K562 (cell line): Measurements from ENCODE around the gene GPR107. TPM values are rescaled to one million over a fixed set of nuclear protein-coding genes. Genes with fewer than 3 reads are reported as not detected.

Source experiments
- CREM ChIP-seq: IDR thresholded peaks from 2 replicates; pipeline ENCODE4 v1.6.1; 2014; ENCODE audit warnings: antibody characterized with exemption, low read depth
- DPF2 ChIP-seq: fragments of 450-650 bp; IDR thresholded peaks from 2 replicates; pipeline ENCODE4 v1.6.1; 2016
- ERF ChIP-seq: fragments of 450-650 bp; formaldehyde crosslinking; IDR thresholded peaks from 2 replicates; pipeline ENCODE4 v1.4.0; 2020; ENCODE audit warnings: mild to moderate bottlenecking, mixed read lengths
- GABPB2 ChIP-seq: fragments of 250-450 bp; sonication (Bioruptor Pico); conservative IDR thresholded peaks from 2 replicates; pipeline ENCODE4 v1.5.1; 2021; ENCODE audit warnings: mild to moderate bottlenecking
- GATAD2A ChIP-seq: fragments of 450-650 bp; IDR thresholded peaks from 2 replicates; pipeline ENCODE4 v1.6.1; 2017
- HDGF ChIP-seq: fragments of 450-650 bp; IDR thresholded peaks from 2 replicates; pipeline ENCODE4 v1.6.1; 2016
- JUN ChIP-seq, 2 experiments: sonication (generic) in 1 of 2; formaldehyde crosslinking in 1 of 2; IDR thresholded peaks; 2 replicates each; pipeline versions ENCODE4 v1.6.1 to v1.8.0; 2012 to 2022; ENCODE audit warnings: borderline replicate concordance in 2 of 2, mild to moderate bottlenecking in 2 of 2, improper control_type of control experiment in 1 of 2, low read depth in 1 of 2, low read length in 1 of 2, missing genetic modification reagents in 1 of 2
- MAFF ChIP-seq: IDR thresholded peaks from 2 replicates; pipeline ENCODE4 v1.6.1; 2012; ENCODE audit warnings: low read length, improper control_type of control experiment
- MAZ ChIP-seq, 2 experiments: fragments of 450-650 bp in 1 of 2; sonication (generic) in 1 of 2; formaldehyde crosslinking; IDR thresholded peaks in 1 of 2; conservative IDR thresholded peaks in 1 of 2; 2 replicates each; pipeline versions ENCODE4 v1.4.0 to v1.5.0; 2020; ENCODE audit warnings: mild to moderate bottlenecking in 1 of 2, missing genetic modification reagents in 1 of 2
- SIN3A ChIP-seq, 2 experiments: fragments of 150-350 bp in 1 of 2; IDR thresholded peaks; 2 replicates each; pipeline ENCODE4 v1.6.1; 2011 to 2016; ENCODE audit warnings: borderline replicate concordance in 2 of 2, low read depth in 2 of 2, low read length in 2 of 2, mild to moderate bottlenecking in 2 of 2, moderate library complexity in 2 of 2; ENCODE audit not compliant: control insufficient read depth in 1 of 2
- SPI1 ChIP-seq: IDR thresholded peaks from 2 replicates; pipeline ENCODE4 v1.6.1; 2011; ENCODE audit warnings: low read depth, low read length, control low read depth, borderline replicate concordance
- SRF ChIP-seq, 2 experiments: fragments of 250-450, 450-650 bp in 1 of 2; sonication (Bioruptor Pico) in 1 of 2; sonication (generic) in 1 of 2; formaldehyde crosslinking; IDR thresholded peaks; 2 replicates each; pipeline versions ENCODE4 v1.5.0 to v1.5.1; 2020 to 2022; ENCODE audit warnings: mild to moderate bottlenecking in 1 of 2, missing genetic modification reagents in 1 of 2
- TCF3 ChIP-seq: sonication (generic); formaldehyde crosslinking; IDR thresholded peaks from 2 replicates; pipeline ENCODE4 v1.4.0; 2020; ENCODE audit warnings: mild to moderate bottlenecking, missing genetic modification reagents
- TEAD1 ChIP-seq, 2 experiments: fragments of 450-650 bp in 1 of 2; sonication (generic) in 1 of 2; formaldehyde crosslinking; IDR thresholded peaks; 2 replicates each; pipeline versions ENCODE4 v1.4.0 to v1.8.0; 2020 to 2022; ENCODE audit warnings: mild to moderate bottlenecking in 2 of 2, missing genetic modification reagents in 1 of 2
- TEAD2 ChIP-seq: fragments of 450-650 bp; IDR thresholded peaks from 2 replicates; pipeline ENCODE4 v1.6.1; 2016; ENCODE audit warnings: missing genetic modification characterization, control low read depth, missing compliant biosample characterization
- ZNF354B ChIP-seq: fragments of 250-450 bp; sonication (Bioruptor Pico); IDR thresholded peaks from 2 replicates; pipeline ENCODE4 v1.4.0; 2020
- ZNF695 ChIP-seq: fragments of 450-650 bp; formaldehyde crosslinking; IDR thresholded peaks from 2 replicates; pipeline ENCODE4 v1.4.0; 2020; ENCODE audit warnings: mild to moderate bottlenecking, moderate library complexity
- polyA plus RNA-seq, 8 experiments: library from polyadenylated mRNA; depleted of rRNA in 4 of 8; stranded (reverse) in 5 of 8; unstranded in 3 of 8; fragments of >200 nt; fragmentation: Nextera tagmentation in 2 of 8; fragmentation: Illumina TruSeq in 1 of 8; extraction: Ambion mirVana in 2 of 8; extraction: Trizol in 1 of 8; gene quantifications; 2 replicates each; pipeline versions ENCODE4 v1.2.1 to v1.2.3, GENCODE V29; 2011 to 2014; ENCODE audit warnings: inconsistent platforms in 1 of 8, missing spikeins in 1 of 8
- total RNA-seq, 7 experiments: library from RNA; depleted of rRNA in 6 of 7; stranded (reverse); fragments of >200 nt in 6 of 7; fragmentation: Illumina TruSeq in 2 of 7; extraction: Trizol in 2 of 7; gene quantifications; 2 replicates each; pipeline versions ENCODE4 v1.2.1 to v1.2.3, GENCODE V29; 2011 to 2021; ENCODE audit warnings: low replicate concordance in 1 of 7
- TF ChIP-seq, protein P1 (sequence below), 2 experiments: fragments of 450-650 bp; conservative IDR thresholded peaks; 2 replicates each; pipeline ENCODE4 v1.6.1; 2017; ENCODE audit warnings: mild to moderate bottlenecking in 2 of 2, moderate library complexity in 2 of 2
- TF ChIP-seq, protein P2 (sequence below): fragments of 450-650 bp; IDR thresholded peaks from 2 replicates; pipeline ENCODE4 v1.6.1; 2016
- TF ChIP-seq, protein P3 (sequence below): fragments of 450-650 bp; formaldehyde crosslinking; IDR thresholded peaks from 2 replicates; pipeline ENCODE4 v1.4.0; 2020; ENCODE audit warnings: mild to moderate bottlenecking, moderate library complexity
- TF ChIP-seq, protein P4 (sequence below): fragments of 250-450 bp; sonication (Bioruptor Pico); IDR thresholded peaks from 2 replicates; pipeline ENCODE4 v1.9.0; 2021; ENCODE audit warnings: mild to moderate bottlenecking, inconsistent platforms

The GPR107 gene
- total and polyA plus RNA-seq, 9 of the 15 experiments (the other 6 are each of a cell fraction or from before 2014, with no cell fraction given) = 3.2 to 34.6 (median 14.4) TPM

DNA sequence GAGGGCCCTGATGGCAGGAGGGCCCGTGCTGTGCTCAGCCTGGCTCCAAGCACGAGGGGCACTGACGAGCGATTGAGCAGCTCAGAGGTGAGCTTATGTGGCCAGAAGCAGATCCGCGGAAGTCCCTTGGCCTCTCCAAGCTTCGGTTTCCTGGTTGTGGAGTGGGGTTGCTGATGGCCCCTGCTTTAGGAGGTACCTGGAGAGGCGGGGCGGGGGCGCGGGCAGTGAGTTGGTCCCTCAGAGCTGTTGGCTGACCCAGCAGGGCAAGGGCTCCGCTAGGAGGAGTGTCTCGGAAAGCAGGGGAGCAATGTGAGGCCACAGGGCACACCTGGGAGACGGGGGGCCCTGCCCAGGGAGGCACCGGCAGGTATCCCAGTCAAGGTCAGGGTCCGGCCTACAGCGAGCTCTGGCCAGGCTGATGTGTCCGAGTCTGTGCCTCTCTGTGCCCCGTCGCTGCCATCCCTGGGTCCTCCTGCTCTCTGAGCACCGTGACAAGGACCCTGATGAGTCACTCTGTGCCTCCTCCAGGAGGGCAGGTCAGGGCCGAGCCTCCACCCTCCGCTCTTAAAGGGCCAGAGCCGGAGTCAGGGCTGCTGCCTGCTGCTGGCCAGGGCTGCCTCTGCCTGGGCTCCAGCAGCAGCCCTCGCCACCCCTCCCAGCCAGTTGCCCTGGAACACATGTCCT lies 133.3 kb downstream of the GPR107 start (continued):
- TF ChIP-seq TCF3 (CRISPR knock-in tag) = 0 out of 2 replicates have a peak, but pooled peaks have one; percentile 8
- 0 out of 4 replicates have a peak, but pooled peaks of 1 of the 2 experiments have one; percentile 27 for TF ChIP-seq SIN3A (IDR thresholded peaks at IDR 0.05; ENCODE audit: borderline replicate concordance in 2 of 2, control insufficient read depth in 1 of 2, low read depth in 2 of 2, low read length in 2 of 2)
- no peak for TF ChIP-seq SPI1
- 0 out of 4 replicates have a peak, but pooled peaks of 1 of the 2 experiments have one; percentile 15 for TF ChIP-seq TEAD1 (CRISPR knock-in tag; IDR thresholded peaks at IDR 0.05)
- peak; percentile 22; the same call in 1 of the 2 replicates for TF ChIP-seq CREM
- TF ChIP-seq, protein P1, sequence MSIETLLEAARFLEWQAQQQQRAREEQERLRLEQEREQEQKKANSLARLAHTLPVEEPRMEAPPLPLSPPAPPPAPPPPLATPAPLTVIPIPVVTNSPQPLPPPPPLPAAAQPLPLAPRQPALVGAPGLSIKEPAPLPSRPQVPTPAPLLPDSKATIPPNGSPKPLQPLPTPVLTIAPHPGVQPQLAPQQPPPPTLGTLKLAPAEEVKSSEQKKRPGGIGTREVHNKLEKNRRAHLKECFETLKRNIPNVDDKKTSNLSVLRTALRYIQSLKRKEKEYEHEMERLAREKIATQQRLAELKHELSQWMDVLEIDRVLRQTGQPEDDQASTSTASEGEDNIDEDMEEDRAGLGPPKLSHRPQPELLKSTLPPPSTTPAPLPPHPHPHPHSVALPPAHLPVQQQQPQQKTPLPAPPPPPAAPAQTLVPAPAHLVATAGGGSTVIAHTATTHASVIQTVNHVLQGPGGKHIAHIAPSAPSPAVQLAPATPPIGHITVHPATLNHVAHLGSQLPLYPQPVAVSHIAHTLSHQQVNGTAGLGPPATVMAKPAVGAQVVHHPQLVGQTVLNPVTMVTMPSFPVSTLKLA (conservative IDR thresholded peaks at IDR 0.05) = 0 out of 4 replicates have a peak, but pooled peaks of 1 of the 2 experiments have one; percentile 22
- no peak for TF ChIP-seq MAFF
- TF ChIP-seq GATAD2A = 0 out of 2 replicates have a peak, but pooled peaks have one; percentile 36
- no peak for TF ChIP-seq ZNF695 (CRISPR knock-in tag)
- TF ChIP-seq ERF = no peak
- TF ChIP-seq MAZ (CRISPR knock-in tag; conservative IDR thresholded peaks at IDR 0.05 in 1 of 2, IDR thresholded peaks at IDR 0.05 in 1 of 2) = peak; percentile 33 to 36; a peak in 1 of 4 replicates
- TF ChIP-seq, protein P2, sequence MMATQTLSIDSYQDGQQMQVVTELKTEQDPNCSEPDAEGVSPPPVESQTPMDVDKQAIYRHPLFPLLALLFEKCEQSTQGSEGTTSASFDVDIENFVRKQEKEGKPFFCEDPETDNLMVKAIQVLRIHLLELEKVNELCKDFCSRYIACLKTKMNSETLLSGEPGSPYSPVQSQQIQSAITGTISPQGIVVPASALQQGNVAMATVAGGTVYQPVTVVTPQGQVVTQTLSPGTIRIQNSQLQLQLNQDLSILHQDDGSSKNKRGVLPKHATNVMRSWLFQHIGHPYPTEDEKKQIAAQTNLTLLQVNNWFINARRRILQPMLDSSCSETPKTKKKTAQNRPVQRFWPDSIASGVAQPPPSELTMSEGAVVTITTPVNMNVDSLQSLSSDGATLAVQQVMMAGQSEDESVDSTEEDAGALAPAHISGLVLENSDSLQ = 0 out of 2 replicates have a peak, but pooled peaks have one; percentile 29
- no peak for TF ChIP-seq HDGF
- TF ChIP-seq, protein P3, sequence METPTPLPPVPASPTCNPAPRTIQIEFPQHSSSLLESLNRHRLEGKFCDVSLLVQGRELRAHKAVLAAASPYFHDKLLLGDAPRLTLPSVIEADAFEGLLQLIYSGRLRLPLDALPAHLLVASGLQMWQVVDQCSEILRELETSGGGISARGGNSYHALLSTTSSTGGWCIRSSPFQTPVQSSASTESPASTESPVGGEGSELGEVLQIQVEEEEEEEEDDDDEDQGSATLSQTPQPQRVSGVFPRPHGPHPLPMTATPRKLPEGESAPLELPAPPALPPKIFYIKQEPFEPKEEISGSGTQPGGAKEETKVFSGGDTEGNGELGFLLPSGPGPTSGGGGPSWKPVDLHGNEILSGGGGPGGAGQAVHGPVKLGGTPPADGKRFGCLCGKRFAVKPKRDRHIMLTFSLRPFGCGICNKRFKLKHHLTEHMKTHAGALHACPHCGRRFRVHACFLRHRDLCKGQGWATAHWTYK = 0 out of 2 replicates have a peak, but pooled peaks have one; percentile 40
- TF ChIP-seq, protein P4, sequence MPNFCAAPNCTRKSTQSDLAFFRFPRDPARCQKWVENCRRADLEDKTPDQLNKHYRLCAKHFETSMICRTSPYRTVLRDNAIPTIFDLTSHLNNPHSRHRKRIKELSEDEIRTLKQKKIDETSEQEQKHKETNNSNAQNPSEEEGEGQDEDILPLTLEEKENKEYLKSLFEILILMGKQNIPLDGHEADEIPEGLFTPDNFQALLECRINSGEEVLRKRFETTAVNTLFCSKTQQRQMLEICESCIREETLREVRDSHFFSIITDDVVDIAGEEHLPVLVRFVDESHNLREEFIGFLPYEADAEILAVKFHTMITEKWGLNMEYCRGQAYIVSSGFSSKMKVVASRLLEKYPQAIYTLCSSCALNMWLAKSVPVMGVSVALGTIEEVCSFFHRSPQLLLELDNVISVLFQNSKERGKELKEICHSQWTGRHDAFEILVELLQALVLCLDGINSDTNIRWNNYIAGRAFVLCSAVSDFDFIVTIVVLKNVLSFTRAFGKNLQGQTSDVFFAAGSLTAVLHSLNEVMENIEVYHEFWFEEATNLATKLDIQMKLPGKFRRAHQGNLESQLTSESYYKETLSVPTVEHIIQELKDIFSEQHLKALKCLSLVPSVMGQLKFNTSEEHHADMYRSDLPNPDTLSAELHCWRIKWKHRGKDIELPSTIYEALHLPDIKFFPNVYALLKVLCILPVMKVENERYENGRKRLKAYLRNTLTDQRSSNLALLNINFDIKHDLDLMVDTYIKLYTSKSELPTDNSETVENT (CRISPR knock-in tag) = no peak
- TF ChIP-seq GABPB2 (CRISPR knock-in tag) = no peak
- no peak for TF ChIP-seq TEAD2
- TF ChIP-seq ZNF354B (CRISPR knock-in tag) = no peak
- peak; percentile 86 for TF ChIP-seq JUN (IDR thresholded peaks at IDR 0.05; ENCODE audit: borderline replicate concordance, low read depth, low read length)
- no peak for TF ChIP-seq JUN (CRISPR knock-in tag; IDR thresholded peaks at IDR 0.05; ENCODE audit: borderline replicate concordance)
- TF ChIP-seq SRF (CRISPR knock-in tag; IDR thresholded peaks at IDR 0.05) = 0 out of 4 replicates have a peak, but pooled peaks of 1 of the 2 experiments have one; percentile 36
- TF ChIP-seq DPF2 = peak; percentile 76; the same call in 1 of the 2 replicates
